ENCODE data around the gene SLC26A5.

Gene SLC26A5

DNA sequence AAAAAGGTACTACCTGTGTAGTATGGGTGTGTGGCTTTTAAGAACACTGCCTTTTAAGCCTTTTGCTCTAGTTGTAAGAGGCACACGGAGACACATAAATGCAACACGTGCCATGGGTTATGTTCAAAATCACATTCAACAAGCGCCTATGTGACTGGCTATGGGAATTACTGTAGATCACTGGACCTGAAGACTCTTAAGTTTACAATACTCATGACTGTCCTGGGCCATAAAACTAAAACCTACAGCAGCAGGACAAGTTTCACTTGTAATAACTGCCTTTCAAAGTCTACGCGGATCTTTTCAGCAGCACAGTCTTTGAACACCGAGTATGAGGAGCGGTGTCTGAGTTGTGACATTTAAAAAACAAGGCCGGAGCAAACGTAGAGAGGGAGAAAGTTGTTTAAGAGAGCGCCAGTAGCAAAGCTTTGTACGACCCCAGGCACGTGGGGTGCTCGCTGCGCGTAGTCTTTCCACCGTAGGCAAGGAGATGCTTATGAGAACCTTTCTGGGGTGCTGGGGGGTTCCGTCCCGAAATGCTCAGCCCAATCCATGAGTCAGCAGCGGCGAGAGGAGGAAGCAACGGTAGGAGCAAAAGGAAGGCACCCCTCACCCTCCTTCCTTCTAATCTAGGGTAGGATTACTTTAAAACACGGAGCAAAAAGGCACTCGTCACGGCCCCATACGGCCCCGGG lies 102.1 kb downstream of the SLC26A5 start:
- TF ChIP-seq, protein P1, sequence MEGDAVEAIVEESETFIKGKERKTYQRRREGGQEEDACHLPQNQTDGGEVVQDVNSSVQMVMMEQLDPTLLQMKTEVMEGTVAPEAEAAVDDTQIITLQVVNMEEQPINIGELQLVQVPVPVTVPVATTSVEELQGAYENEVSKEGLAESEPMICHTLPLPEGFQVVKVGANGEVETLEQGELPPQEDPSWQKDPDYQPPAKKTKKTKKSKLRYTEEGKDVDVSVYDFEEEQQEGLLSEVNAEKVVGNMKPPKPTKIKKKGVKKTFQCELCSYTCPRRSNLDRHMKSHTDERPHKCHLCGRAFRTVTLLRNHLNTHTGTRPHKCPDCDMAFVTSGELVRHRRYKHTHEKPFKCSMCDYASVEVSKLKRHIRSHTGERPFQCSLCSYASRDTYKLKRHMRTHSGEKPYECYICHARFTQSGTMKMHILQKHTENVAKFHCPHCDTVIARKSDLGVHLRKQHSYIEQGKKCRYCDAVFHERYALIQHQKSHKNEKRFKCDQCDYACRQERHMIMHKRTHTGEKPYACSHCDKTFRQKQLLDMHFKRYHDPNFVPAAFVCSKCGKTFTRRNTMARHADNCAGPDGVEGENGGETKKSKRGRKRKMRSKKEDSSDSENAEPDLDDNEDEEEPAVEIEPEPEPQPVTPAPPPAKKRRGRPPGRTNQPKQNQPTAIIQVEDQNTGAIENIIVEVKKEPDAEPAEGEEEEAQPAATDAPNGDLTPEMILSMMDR (conservative IDR thresholded peaks at IDR 0.05): no peak
- no peak for TF ChIP-seq ZFX (IDR thresholded peaks at IDR 0.05)
- H3K27ac ChIP-seq: peak overlapping the region; percentile 98

DNA sequence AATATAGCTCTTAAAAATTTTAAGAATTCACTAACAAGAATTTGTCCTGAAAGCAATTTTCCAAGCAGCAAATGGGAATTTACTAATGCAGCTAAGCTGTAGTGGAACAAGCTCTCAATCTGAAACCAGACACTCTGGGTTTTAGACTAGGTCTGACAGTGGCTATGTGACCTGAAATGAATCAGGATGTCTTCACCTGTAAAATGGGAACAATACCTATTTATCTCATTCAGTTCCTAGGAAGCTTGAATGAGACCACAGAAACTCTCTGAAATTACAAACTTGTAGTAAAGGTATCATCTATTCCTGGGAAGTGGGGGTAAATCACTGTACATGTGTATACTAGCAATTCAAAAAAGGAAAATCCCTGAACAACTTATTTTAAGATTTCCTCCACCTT lies 102.7 kb downstream of the SLC26A5 start:
- TF ChIP-seq, protein P1 (conservative IDR thresholded peaks at IDR 0.05): no peak
- no peak for TF ChIP-seq ZFX (IDR thresholded peaks at IDR 0.05)
- H3K27ac ChIP-seq: no peak overlapping the region; the same call in 1 of the 2 replicates

DNA sequence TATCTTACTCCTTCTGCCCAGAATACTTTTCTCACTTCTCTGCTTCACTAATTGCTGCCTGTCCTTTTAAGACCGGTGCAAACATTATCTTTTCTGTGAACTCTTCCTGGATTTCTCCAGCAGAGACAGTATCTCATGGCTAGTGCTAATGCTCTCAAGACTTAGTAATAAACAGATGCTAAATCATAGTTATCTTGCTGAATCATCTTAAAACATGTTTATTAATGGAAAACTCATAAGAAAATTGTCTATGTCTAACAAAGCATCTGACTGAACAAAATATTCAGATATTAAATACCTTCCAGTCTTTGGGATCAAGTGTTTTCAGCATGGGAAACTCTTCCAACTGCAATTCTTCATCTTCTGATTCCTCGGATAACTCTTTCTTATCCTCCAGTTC lies 104.5 kb downstream of the SLC26A5 start:
- no peak overlapping the region for H3K27ac ChIP-seq
- no peak for TF ChIP-seq ZFX (IDR thresholded peaks at IDR 0.05)
- TF ChIP-seq, protein P1 (conservative IDR thresholded peaks at IDR 0.05): no peak

DNA sequence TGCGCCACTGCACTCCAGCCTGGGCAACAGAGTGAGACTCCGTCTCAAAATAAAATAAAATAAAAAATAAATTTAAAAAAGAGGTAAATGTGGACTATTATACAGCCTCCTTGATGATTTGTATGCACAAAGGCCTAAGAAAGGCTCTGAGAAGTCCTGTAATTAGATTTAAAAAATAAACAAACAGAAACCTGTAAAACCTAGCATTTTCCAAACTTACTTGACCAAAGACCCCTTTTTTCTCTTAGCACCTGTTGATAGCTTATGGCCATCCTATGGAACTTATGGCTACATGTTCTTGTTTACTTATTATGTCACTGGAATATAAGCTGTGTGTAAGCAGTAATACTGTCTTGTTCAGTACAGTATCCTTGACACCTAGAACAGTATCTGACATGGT lies 107.1 kb downstream of the SLC26A5 start:
- TF ChIP-seq ZFX (IDR thresholded peaks at IDR 0.05): no peak
- TF ChIP-seq, protein P1 (conservative IDR thresholded peaks at IDR 0.05): no peak

DNA sequence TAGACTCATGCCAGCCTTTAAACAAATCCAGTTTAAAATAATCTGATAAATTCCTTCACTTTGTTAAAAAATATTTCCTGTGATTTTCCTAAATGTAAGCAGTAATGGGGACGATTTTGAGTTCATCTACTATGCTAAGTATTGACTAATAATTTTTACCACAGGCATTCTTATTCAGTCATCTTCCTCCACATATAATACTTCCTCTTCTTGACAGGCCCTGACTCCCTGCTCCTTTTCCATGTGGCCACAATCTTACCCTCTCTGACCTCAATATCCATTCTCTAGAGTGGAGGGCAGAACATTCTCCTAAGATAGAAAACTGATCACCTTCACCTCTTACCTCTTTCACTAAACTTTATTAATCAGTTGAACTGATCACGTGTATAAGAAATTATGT lies 109.2 kb downstream of the SLC26A5 start:
- TF ChIP-seq ZFX (IDR thresholded peaks at IDR 0.05): no peak
- TF ChIP-seq, protein P1 (conservative IDR thresholded peaks at IDR 0.05): no peak
- no peak overlapping the region for H3K27ac ChIP-seq

More for the DNA sequence above, 107.1 kb downstream of the SLC26A5 start:
- H3K27ac ChIP-seq: no peak overlapping the region

DNA sequence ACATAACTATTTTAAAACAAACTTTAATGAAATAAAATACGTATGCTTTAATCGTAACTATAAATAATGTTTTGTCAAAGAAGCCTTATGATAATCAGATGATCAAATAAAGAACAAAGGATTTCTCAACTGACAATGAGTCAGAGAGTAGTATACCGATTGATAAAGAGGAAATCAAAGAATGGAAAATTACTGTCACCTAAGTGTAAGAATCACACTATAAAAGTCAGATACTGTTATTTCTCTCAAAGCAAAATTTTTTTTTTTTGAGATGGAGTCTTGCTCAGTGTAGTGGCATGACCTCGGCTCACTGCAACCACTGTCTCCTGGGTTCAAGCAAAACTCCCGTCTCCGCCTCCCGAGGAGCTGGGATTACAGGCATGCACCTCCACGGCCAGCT lies 120.3 kb downstream of the SLC26A5 start:
- TF ChIP-seq, protein P1 (conservative IDR thresholded peaks at IDR 0.05): no peak
- H3K27ac ChIP-seq: no peak overlapping the region
